Neural crest cell (in vitro differentiated cells): Measurements from ENCODE around the gene CMTM8. TPM values are rescaled to one million over a fixed set of nuclear protein-coding genes. Genes with fewer than 3 reads are reported as not detected.

Experiments
- DNase-seq: peaks from one replicate; pipeline ENCODE4 v3.0.0; 2021; ENCODE audit warnings: low read depth, mixed read lengths, low spot score
- H3K27ac Mint-ChIP-seq: one replicate; pipeline ENCODE4 v1.8.0; 2021; ENCODE audit warnings: mild to moderate bottlenecking, mixed read lengths; ENCODE audit not compliant: unreplicated experiment
- H3K27me3 Mint-ChIP-seq: 2 replicates; pipeline ENCODE4 v1.8.0; 2021; ENCODE audit warnings: low read depth, mild to moderate bottlenecking, mixed read lengths
- H3K36me3 Mint-ChIP-seq: 2 replicates; pipeline ENCODE4 v1.8.0; 2021; ENCODE audit warnings: low read depth, mild to moderate bottlenecking, mixed read lengths
- H3K4me1 Mint-ChIP-seq: 2 replicates; pipeline ENCODE4 v1.8.0; 2021; ENCODE audit warnings: mixed read lengths
- H3K4me3 Mint-ChIP-seq: one replicate; pipeline ENCODE4 v1.8.0; 2021; ENCODE audit warnings: mild to moderate bottlenecking, mixed read lengths
- H3K9me3 Mint-ChIP-seq: 2 replicates; pipeline ENCODE4 v1.8.0; 2021; ENCODE audit warnings: mixed read lengths
- total RNA-seq: library from RNA; stranded (reverse); gene quantifications from 2 replicates; pipeline ENCODE4 v1.2.1, GENCODE V29; 2021
- TF ChIP-seq, protein P1 (sequence below): fragments of 200-600 bp; sonication (generic); conservative IDR thresholded peaks from 2 replicates; pipeline ENCODE4 v1.5.0; 2021; ENCODE audit warnings: antibody characterized with exemption, mild to moderate bottlenecking

Gene CMTM8
- total RNA-seq, 1 donor from 2014 or later = 4.4 TPM

DNA sequence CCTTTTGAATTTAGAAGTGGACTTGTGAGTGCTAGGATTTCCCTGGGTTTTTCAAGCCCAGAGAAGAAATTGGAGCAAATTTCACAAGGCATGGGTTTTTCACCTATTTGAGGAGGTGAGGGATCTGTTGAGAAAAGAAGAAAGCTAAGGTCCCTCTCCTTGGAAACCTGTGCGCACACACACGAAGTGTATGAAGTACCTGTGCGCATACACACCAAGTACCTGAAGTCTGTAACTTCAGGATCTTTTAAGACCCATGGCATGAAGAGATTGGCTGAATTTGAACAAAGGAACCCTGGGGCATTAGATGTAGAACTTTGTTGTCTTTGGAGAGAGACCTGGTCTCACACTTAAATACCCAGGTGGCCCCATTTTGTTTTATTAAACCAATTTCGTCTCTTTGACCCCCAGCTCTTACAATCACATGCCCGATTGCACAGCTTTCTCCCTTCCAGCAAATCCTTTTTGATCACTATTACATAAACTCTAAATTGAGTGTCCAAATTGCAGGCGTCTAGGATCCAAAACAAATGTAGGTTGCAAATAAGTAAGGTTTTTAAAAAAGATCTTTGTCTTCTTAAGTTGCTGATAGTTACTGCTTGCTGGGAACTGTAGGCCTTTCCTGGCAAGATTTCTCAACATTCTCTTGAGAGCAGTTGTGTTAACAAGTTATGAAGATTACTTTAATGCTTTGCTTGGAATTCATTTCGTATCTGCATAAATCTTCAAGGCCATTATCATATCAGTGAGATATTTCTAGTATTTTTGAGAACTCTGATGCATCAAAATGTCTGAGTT is 64.3 kb downstream of the CMTM8 start:
- TF ChIP-seq, protein P1, sequence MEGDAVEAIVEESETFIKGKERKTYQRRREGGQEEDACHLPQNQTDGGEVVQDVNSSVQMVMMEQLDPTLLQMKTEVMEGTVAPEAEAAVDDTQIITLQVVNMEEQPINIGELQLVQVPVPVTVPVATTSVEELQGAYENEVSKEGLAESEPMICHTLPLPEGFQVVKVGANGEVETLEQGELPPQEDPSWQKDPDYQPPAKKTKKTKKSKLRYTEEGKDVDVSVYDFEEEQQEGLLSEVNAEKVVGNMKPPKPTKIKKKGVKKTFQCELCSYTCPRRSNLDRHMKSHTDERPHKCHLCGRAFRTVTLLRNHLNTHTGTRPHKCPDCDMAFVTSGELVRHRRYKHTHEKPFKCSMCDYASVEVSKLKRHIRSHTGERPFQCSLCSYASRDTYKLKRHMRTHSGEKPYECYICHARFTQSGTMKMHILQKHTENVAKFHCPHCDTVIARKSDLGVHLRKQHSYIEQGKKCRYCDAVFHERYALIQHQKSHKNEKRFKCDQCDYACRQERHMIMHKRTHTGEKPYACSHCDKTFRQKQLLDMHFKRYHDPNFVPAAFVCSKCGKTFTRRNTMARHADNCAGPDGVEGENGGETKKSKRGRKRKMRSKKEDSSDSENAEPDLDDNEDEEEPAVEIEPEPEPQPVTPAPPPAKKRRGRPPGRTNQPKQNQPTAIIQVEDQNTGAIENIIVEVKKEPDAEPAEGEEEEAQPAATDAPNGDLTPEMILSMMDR = no peak

DNA sequence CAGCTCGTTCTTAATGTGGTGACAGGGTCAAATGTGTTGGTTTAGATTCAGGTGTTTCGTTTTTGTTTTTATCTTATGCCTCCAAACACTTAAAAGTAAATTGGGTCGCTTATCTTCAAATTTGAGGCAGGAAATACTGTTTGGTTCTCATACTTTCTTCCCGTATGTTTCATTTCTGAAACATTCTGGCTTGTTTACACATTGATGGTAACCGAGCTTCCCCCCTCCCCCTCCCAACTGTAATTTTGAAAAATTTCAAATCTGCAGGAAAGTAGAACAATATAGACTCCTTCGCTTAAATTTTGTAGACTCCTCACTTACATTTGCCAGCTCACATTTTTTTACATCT is 64.9 kb downstream of the CMTM8 start:
- H3K27ac Mint-ChIP-seq = no peak overlapping the region
- peaks cover 8% of the 10 kb centered on the region for H3K9me3 Mint-ChIP-seq
- no peaks in the 10 kb centered on the region for H3K27me3 Mint-ChIP-seq
- no peak for DNase-seq
- TF ChIP-seq, protein P1 = no peak
- peaks cover 11% of the 10 kb centered on the region for H3K4me1 Mint-ChIP-seq
- H3K4me3 Mint-ChIP-seq = no peak overlapping the region
- peaks cover 3% of the 10 kb centered on the region for H3K36me3 Mint-ChIP-seq

More for the DNA sequence above, 64.3 kb downstream of the CMTM8 start:
- no peak overlapping the region for H3K27ac Mint-ChIP-seq
- no peak overlapping the region for H3K4me3 Mint-ChIP-seq
- peaks cover 3% of the 10 kb centered on the region for H3K36me3 Mint-ChIP-seq
- no peaks in the 10 kb centered on the region for H3K27me3 Mint-ChIP-seq
- H3K9me3 Mint-ChIP-seq = peaks cover 8% of the 10 kb centered on the region
- DNase-seq = no peak
- peaks cover 11% of the 10 kb centered on the region for H3K4me1 Mint-ChIP-seq

DNA sequence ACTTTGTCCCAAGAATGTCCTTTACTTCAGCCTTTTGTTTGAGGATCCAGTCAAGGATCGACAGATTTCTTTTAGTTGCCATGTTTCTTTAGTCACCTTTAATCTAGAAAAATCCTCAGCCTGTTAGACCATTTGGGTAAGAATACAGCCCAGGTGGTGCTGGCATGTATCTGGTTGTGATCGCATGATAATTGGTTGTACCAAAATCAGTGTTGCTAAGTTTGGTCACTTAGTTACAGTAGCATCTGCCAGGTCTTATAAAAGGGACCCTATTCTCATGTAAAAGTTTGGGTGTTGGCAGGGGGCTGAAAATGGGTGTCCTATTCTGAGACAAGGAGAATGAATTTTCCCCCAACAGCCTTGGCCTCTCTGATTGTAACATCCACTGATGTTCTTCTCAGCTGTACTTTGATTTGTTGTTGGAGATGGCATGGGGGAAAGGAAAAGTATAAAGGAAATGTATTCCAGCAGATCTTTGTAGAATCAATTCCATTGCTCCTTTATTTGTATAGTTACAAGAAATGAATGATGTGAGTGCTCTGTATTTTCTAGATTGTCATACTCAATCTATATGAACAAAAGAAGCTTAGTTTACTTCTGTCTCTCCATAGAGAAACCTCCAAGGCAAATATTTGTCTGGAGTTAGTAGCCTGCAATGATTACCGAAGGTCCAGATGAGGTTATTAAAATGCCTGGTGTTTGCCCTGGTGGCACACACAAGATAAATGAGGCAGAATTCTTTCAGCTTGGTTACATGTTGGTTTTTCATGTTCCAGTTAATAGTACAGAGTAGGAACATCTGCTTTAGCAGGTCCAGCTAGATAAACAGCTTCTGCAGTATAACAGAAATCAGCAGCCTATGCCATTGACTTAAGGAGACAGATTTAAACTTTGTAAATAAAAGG is 65.7 kb downstream of the CMTM8 start:
- TF ChIP-seq, protein P1 = no peak
- H3K4me1 Mint-ChIP-seq = peaks cover 11% of the 10 kb centered on the region
- H3K4me3 Mint-ChIP-seq = no peak overlapping the region
- no peak overlapping the region for H3K27ac Mint-ChIP-seq
- H3K36me3 Mint-ChIP-seq = peaks cover 3% of the 10 kb centered on the region
- H3K27me3 Mint-ChIP-seq = no peaks in the 10 kb centered on the region
- DNase-seq = no peak
- H3K9me3 Mint-ChIP-seq = peaks cover 8% of the 10 kb centered on the region

DNA sequence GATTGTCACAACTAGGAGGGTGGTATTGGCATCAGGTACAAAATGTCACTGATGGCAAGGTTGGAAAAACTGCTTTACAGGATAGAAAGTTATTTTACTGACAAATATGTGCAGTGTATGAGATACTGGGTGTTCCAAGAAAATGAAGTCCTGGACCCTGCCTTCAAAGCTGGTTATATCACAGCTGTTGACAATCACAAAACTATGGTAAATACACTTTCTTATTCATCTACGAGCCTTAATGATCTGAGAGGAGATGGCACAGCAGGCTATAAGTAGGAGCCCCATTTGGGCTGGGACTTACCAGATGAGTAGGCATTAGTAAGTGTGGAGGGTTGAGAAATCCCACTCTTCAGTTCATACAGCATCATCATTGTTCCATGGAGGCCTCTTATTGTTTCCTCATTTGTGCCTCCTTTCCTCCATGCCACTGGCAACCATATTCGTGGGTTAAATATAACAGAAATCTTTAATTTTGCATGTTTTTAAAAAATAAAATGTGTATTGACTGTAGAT is 66.9 kb downstream of the CMTM8 start:
- H3K4me1 Mint-ChIP-seq = peaks cover 17% of the 10 kb centered on the region
- H3K4me3 Mint-ChIP-seq = no peak overlapping the region
- TF ChIP-seq, protein P1 = no peak
- peaks cover 3% of the 10 kb centered on the region for H3K36me3 Mint-ChIP-seq
- no peak for DNase-seq
- H3K27me3 Mint-ChIP-seq = no peaks in the 10 kb centered on the region
- H3K27ac Mint-ChIP-seq = no peak overlapping the region
- peaks cover 8% of the 10 kb centered on the region for H3K9me3 Mint-ChIP-seq

DNA sequence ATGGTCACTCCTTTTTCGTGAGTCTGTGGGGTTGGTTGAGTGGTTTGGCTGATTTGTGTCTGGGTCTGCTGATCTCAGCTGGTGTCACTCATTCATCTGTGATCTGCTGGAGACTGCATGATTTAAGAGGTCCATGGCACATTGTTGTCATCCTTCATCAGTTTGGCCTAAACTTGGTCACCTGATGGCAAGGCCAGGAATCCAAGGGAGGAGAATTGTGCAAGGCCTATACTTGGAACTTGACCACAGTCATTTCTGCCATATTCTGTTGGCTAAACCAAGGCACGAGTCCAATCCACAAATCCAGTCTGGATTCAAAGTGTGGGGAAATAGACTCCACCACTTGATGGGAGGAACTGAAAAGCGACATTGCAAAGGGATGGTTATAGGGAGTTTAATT is 67.6 kb downstream of the CMTM8 start:
- TF ChIP-seq, protein P1 = no peak
- Mint-ChIP-seq H3K4me1 (peaks cover 21% of the 10 kb centered on the region), H3K9me3 (peaks cover 8% of the 10 kb centered on the region), H3K36me3 (peaks cover 3% of the 10 kb centered on the region), H3K27ac (no peak overlapping the region), H3K4me3 (no peak overlapping the region), H3K27me3 (no peaks in the 10 kb centered on the region)
- DNase-seq = no peak
